ENCODE results near the gene CCDC78. TPM values are rescaled to one million over a fixed set of nuclear protein-coding genes. Genes with fewer than 3 reads are reported as not detected.

CCDC78 gene
- total and polyA plus RNA-seq, 3 donors from 2014 or later = 3.2 to 6.1 (median 5.7) TPM

- no peak overlapping the region for H3K4me3 ChIP-seq
- no peak overlapping the region for H3K27ac ChIP-seq
- TF ChIP-seq CTCF (IDR thresholded peaks at IDR 0.05) (no peak), POLR2A (IDR thresholded peaks at IDR 0.05) (no peak)
- no peaks in the 10 kb centered on the region for H3K27me3 ChIP-seq
- no peaks in the 10 kb centered on the region for H3K9me3 ChIP-seq
- WGBS, 2 donors = 63 to 70% methylated on average over 4 to 7 of the region's 7 CpGs
- intact Hi-C loops (cut with DNase I; ENCODE audit: low total_unique reads) = no loop called here
- DNase-seq = no peak
- no peaks in the 10 kb centered on the region for H3K36me3 ChIP-seq (ENCODE audit: low read depth, missing control alignments)
- H3K4me1 ChIP-seq = no peaks in the 10 kb centered on the region
Observed at GRCh38 chr16:704047-704446, 22.2 kb downstream of the CCDC78 start.

- Histone ChIP-seq H3K4me3 (no peak overlapping the region), H3K4me1 (no peaks in the 10 kb centered on the region), H3K27ac (no peak overlapping the region), H3K9me3 (no peaks in the 10 kb centered on the region), H3K27me3 (no peaks in the 10 kb centered on the region), H3K36me3 (ENCODE audit: low read depth, missing control alignments) (no peaks in the 10 kb centered on the region)
- DNase-seq = no peak
- intact Hi-C loops (cut with DNase I; ENCODE audit: low total_unique reads) = no loop called here
- TF ChIP-seq POLR2A (IDR thresholded peaks at IDR 0.05) (no peak), CTCF (IDR thresholded peaks at IDR 0.05) (no peak)
- 88% methylated on average over 9 of the region's 12 CpGs; no CpG with 5 or more reads in 1 of the 2 donors for WGBS, 2 donors
Observed at GRCh38 chr16:703406-703805, 22.8 kb downstream of the CCDC78 start.

GRCh38 chr16:702341-702740 is 23.9 kb downstream of the CCDC78 start:
- Histone ChIP-seq H3K4me3 (no peak overlapping the region), H3K27ac (no peak overlapping the region), H3K9me3 (no peaks in the 10 kb centered on the region), H3K4me1 (no peaks in the 10 kb centered on the region), H3K27me3 (no peaks in the 10 kb centered on the region), H3K36me3 (ENCODE audit: low read depth, missing control alignments) (no peaks in the 10 kb centered on the region)
- WGBS, 2 donors = 87 to 88% methylated on average over 14 to 19 of the region's 19 CpGs
- TF ChIP-seq CTCF (IDR thresholded peaks at IDR 0.05) = no peak
- TF ChIP-seq POLR2A (IDR thresholded peaks at IDR 0.05) = no peak
- no peak for DNase-seq
- intact Hi-C loops (cut with DNase I; ENCODE audit: low total_unique reads) = no loop called here

- 3 to 5% methylated on average over 38 to 52 of the region's 76 CpGs for WGBS, 2 donors
- Histone ChIP-seq H3K4me1 (no peaks in the 10 kb centered on the region), H3K27ac (no peak overlapping the region), H3K36me3 (ENCODE audit: low read depth, missing control alignments) (no peaks in the 10 kb centered on the region), H3K27me3 (no peaks in the 10 kb centered on the region), H3K4me3 (no peak overlapping the region), H3K9me3 (no peaks in the 10 kb centered on the region)
- intact Hi-C loops (cut with DNase I; ENCODE audit: low total_unique reads) = no loop called here
- TF ChIP-seq POLR2A (IDR thresholded peaks at IDR 0.05) = no peak
- no peak for TF ChIP-seq CTCF (IDR thresholded peaks at IDR 0.05)
- DNase-seq = no peak
Observed at GRCh38 chr16:700684-701584, 25.3 kb downstream of the CCDC78 start.
